CD4-positive, alpha-beta T cell treated with Interleukin-15 for 4 hours (primary cell): Measurements from ENCODE around the gene WDR54.
"Not testable (repeated sequence)": the region's sequence is repeated elsewhere in the genome, so short reads cannot be mapped to it uniquely, and the experiment has no call there.

Experiments used
- DNase-seq: peaks from one replicate; pipeline ENCODE4 v3.0.0-alpha.2; 2020; ENCODE audit warnings: low spot score

The WDR54 gene

DNA sequence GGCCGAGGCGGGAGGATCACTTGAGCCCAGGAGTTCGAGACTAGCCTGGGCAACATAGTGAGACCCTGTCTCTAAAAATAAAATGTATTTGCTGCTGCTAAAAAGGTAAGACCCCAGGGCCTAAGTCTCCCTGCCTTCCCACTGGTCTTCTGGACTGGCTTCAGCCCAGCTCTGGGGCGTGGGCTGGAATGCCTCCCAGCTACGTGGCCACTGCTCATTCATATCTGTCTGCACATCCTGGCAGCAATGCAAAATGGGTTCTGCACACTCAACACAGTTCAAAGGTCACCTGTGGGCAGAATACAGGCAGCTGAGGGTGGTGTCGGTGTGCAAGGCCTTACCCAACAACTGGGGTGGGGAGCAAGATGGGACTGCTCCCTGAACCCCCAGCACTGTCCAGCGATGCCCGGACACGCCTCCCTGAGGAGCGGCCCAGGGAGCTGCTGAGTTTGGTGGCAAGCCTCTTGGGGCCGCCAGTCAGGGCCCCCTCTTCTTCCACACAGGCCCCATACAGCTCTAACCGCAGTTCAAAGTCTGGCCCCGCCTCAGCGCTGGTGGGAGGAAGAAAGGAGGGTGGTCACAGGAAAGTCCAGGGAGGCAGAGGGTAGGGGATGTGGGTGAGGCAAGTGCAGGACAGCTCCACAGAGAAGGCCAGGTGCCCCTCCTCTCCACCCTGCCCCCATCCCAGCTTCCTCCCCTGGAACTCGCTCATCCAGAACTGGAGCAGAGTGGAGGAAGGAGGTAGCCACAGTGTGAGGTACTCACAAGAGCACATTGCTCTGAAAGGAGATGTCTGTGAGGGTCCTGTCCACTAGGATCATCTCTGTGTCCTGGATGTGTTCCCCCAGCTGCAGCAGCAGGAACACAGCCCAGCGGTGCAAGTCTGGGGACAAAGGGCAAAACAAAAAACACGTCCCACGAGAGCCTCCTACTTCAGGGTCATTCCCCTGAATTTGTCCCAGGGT, 8.2 kb downstream of the WDR54 start:
- no peak for DNase-seq

DNA sequence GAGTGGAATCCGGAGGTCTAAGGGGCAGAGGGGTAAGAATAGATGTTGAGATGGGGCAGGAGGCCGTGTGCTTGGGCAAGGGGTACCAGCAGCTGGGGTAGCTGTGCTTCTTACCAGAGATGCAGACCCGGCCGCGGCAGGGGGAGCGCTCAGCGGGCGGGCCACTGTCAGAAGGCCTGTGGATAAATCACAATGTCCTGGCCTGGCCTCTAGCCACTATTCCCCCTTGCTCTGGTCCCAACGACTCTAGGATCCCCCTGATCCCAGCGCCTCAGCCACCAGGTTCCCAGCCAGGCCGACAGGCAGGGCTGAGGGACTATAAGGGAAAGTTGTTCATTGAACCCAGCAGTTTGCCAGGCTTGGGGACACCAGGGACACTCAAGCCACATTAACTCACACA, 9.0 kb downstream of the WDR54 start:
- DNase-seq: no peak

DNA sequence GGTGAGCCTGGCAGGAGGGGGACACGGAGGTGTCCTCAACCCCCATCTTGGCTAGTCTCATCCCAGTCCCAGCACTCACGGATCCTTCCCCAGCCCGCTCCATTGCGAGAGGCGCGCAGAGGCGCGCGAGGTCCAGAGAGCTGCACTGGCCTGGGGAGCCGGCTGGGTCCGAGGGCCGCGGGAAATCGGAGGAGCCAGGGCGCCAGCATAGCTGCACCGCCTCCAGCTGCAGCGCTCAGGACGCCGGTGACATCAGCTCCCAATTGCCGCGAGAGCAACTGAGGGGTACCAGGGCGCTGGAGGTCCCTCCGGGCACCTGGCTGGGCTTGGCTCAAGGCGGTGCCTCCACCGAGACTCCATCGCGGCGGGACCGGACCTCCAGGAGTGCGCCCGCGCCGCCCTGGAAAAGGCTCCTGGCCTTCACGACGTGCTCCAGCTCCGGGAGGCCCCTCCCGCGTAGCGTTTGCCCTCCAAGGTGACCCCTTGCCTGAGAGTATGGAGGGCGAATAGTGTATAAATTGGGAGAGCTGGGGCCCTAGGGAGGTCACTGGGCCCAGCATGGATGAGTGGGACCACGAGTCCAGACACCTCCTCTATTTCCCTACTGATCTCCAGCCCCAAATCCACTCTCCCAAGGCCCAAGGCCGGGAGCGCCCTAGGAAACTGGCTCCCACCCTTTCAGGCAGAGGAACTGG, 14.7 kb downstream of the WDR54 start:
- no peak for DNase-seq

DNA sequence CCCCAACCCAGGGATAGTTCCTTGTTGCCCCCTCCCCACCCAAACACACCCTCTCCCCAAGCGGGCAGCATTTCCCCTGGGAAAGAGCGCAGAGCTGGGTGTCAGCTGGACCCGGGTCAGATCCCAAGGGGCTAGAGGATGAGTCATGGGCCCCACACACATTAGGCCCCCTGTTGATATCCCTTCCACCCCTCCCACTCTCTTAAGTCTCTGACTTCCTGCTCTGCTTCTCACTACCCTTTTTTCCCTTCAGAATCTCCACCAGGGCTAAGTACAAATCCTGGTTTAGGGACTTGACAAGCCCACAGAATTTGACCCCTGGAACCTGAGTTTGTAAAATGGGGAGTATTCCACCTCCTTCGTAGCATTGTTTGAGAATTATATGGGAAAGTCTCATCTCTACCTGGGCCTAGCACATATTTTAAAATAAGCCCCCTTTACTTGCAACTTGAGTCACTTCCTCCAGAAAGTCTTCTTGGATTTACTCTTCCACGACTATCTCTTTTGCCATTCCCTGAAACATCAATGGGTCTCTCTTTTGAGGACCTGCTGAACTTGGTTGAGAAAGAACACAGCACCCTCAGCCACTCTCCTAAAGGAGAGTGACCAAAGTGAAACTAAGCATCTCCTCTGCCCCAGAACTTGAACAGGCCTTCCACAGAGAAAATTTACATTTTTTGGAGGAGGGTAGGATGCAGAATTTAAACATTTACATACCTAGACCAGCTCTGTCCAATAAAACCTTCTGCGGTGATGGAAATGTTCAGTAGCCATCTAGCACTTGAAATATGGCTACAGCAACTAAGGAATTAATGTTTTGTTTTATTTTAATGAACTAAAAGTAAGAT, 15.5 kb downstream of the WDR54 start:
- no peak for DNase-seq

DNA sequence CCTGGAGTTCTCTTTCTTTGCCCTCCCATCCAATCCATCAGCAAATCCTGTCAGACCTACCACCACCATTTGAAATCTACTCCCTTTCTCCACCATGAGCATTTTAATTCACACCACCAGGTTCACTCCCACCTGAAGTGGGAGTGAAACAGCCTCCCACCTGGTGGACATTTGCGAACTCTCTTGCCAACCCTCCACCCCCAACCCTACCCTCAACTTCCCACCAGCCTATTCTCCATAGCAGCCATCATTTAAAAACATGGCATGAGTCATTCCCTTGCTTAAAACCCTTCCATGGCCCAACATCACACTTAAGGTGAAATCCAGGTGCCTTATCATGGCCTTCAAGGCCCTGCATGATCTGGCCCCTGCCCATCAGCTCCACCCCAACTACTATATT, 16.7 kb downstream of the WDR54 start:
- DNase-seq: no peak

DNA sequence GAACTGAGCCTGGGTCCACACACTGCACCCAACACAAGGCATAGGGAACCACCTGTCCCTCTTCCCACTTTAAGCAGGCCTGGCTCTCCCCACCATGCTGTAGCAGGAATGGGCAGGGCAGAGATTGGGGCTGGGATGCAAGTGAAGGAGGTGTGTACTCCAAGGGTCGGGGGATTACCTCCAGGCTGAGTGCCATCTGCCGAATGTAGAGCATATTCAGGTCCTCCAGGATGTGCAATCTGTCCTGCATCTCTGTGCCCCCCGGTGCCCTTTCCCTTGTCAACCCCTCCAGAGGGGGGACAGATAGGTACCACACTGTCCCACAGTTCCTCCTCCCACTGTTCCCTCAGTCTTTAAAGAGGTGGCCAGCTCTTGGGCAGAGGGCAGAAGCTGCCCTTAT, 17.8 kb downstream of the WDR54 start:
- DNase-seq: no peak

DNA sequence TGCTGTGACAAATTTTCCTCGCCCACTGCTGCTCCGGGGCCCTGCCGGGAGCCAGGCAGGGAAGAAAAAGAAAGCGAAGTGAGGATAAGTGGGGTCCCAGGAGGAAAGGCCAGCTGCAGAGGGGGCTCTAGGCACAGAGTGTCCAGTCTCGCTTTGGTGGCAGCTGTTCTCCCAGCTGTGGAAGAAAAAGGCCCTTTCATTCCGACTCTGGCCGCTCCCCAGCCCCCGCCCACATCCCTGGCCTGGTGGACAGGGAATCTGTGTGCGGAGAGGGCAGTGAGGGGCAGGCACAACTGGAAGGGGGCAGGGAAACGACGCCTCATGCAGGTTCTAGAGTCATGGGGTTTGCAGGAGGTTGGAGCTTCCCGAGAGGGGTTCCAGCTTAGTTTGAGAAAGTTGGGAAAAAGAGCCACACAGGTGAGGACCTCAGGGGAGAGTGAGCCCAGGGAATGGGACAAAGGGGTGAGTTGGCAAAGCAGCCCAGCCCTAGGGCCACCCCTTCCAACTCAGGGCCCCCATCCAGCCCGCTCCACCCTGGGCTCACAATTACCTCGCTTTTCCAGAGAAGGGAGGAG, 18.4 kb downstream of the WDR54 start:
- no peak for DNase-seq

DNA sequence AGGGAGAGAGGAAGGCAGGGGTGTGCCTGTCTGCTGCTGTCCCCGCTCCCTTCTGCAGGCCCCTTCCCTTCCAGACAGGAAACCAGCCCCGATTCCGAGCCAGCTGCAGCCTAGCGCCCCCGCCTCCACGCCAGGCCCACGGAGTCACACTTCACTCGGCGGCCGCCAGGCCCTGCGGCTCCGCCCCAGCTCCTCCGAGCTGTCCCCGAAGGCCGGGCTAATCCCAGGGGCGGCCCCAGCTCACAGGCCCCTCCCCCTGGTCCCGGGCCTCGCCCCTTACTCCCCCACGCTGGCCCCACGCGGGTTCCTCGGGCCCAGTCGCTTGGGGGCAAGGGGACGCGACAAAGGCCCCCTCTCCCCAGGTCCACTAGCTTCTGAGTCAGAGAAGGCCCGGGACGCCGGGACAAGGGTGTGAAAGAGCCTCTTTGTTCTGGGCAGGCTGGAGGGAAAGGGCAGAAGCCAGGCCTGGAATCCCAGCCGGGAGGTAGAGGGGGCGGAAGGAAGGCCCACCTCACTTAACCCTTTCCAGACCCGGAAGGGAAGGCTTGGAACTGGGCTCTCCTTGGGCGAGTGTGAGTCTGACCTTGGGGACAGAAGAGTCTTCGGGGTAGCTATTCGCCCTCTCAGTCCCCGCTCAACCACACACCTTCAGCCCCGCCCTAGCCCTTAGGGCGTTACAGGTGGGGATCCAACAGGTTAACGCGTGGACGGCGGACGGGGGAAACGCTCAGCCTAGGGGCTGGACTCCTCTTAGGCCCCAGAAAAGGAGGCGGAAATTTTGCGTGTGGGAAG, 19.0 kb downstream of the WDR54 start:
- DNase-seq: peak; percentile 16

DNA sequence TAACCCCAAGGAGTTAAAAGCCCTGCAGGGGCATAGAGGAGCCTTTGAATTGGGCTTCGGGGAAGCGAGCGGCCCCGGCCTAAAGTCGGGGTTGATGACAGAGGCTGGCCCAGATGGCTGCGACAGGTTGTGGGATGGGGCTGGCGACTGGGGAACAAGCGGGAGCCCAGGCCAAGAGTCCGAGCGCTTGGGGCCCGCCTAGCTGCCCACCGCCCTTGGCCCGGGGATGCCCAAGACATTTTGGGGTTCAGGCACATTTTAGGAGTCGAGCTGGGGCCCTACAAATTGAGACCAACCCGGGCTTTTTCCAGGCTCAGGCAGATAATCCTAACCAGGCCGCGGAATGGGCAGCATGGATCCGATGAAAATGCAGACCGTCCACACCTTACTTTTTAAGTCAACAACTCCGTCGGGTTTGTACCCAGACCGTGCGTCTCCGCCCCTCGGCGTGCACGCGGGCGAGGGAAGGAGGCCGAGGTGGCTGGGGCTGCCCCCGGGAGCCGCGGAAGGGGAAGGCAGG, 19.7 kb downstream of the WDR54 start:
- DNase-seq: no peak

DNA sequence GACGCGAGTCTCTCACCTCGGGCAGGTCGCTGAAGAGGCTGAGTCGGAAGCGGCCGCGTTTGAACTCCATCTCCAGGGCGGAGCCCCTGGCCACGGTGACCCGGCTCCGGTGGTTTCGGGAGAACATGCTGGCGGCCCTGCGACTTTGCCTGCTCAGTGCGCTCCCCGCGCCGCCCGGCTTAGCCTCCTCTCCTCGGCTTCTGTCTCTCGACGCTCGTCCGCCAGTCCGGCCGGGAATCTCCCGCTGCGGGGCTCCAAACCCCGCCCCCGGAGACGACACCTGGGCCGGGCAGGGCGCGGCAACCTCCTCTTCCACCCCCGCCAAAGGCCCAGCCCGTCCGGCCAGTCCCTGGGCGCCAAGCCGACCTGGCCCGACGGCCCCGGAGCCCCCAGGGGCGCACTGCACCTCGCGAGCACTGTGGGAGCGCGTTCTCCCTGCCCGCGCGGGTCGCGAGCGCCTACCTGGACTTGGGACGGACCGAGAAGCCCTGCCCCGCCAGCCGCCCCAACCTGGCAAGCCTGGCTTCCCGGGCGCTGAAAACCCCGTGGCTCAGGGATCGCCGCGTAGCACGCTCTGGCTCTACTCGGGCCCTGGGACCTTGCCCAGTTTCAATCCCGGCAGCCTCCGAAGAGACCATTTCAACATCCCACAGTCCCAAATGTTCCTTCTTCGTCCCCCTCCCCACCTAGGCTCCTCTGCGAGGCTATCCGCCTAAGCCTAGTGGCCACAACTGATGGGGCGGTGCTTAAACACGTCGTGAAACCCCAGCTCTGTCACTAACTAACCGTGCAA, 20.4 kb downstream of the WDR54 start, which contains the start of gene RTKN:
Gene RTKN, minus strand, starts transcription at position 248 of the 793 bp plus-strand sequence. Its CDS starts 121 bp downstream, at position 127.
- peak; percentile 14 for DNase-seq

DNA sequence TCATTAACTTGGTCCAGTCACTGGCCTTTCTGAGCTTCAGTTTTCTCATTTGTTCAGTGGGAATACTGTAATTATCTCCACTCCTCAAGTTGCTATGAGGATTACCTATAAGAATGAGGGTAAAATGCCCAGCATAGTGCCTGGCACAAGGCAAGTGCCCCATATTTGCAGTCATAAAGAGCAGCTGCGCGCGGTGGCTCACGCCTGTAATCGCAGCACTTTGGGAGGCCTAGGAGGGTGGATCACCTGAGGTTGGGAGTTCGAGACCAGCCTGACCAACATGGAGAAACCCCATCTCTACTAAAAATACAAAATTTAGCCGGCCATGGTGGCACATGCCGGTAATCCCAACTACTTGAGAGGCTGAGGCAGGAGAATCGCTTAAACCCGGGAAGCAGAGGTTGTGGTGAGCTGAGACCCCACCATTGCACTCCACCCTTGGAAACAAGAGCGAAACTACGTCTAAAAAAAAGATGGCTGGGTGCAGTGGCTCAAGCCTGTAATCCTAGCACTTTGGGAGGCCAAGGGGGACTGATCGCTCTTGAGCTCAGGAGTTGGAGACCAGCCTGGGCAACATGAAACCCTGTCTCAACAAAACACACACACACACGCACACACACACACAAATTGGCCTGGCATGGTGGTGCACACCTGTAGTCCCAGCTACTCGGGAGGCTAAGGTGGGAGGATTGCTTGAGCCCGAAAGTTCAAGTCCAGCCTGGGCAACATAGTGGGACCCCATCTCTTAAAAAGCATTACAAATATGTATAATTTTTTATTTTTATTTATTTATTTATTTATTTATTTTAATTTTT, 21.2 kb downstream of the WDR54 start:
- not testable (repeated sequence) for DNase-seq

DNA sequence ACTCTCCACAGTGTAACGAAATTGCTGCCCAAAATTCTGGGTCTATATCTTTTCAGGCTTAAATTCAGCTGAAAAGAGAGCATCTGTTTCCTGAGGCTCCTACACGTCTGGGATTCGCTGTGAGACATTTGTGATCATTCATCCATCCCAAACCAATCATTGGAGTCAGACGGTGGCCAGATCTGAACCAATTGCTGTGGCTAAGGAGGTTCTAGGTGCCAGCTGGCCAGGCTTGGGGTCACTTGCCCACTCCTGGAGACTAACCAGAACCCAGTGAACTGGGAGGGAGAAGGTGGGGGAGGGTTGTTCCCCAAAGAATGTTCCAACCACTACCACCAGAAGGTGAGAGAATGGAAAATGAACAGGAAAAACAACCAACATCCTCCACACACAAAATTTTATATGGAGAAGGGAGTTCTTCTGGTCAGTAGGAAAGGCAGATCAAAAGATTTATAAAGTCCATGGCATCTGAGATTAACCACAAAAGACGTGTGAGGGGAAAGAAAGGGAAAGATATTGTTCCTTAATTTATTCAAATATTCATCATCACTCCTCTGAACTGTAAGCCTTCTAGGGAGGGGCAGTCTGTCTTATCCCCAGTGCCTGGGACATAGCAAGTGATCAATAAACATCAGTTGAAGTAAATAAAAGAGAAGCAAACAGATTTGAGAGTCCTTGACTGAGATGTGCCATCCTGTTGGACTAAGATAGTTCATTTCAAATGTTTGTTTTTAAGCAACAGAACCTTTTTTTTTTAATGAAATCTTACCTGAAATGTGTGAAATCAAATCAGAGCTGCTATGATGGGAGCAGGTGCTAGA, 23.2 kb downstream of the WDR54 start:
- no peak for DNase-seq

DNA sequence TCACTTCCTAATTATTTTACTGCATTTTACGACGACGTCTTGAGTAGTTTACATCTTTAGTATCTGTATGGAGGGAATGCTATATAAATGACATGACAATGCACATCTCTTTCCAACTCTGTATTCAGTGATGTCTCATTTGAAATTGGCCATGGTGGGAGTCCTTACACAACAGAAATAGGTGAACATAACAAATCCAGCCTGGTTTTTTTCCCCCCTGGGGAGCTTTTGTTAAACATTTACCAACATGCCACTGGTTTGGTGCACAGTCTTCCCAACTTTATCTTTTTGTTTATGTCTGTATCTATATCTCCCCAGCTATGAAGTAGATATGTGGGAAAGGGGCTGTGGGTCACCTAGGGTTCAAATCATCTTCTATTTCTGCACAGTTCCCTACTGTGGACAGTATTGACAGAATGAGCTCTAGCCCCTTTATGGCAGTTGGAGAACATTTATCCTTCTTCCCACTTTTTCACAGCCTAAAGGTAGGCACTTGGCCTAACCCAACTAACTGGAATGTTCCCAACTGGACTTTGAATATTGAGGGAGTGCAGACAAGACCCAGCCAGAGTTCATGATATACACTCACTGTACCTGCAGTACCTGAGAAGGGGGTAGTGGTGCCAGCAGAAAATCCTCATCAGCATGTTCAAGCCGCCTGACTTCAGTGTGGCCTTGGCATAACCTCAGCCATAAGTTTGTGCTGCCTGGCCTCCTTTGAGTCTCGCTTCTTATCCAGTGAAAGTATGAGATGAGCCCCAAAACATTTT, 25.9 kb downstream of the WDR54 start:
- DNase-seq: no peak

DNA sequence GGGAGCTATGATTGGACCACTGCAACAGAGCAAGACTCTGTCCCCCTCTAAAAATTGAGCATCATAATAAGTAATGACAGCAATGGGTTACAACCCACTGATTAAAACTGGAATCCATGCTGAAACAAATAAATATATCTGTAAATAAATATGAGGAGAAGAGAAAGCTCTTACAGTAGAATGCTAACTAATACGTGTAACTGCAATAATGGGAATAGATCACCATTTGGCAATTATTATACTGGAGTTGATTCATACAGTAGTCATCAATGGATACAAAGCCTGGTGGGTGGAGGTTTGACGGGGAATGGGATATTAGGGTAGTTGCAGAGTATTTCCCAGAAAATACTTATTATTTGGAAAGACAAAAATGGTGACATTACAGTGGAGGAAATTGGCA, 27.2 kb downstream of the WDR54 start:
- no peak for DNase-seq

DNA sequence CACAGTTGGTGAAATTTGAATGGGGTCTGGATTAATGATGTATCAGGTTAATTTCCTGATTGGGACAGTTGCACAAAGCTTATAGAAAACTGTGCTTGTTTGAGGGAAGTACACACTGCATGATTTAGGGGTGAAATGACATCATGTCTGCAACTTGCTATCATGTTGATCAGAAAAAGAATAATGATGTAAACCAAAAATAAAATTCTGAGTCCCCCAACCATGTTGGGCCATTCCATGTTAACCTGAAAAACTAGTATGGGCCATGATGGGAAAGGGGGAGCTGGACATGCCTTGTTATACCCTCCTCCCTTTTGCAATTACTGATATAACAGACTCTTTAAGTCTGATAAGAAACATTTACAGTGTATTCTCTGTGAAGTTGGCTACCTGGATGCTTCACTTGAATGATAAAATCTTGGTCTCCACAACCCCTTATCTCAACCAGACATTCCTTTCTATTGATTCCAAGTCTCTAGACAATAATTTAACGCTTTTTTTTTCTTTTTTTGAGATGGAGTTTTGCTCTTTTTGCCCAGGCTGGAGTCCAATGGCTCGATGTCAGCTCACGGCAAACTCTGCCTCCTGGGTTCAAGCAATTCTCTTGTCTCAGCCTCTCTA, 29.1 kb downstream of the WDR54 start:
- no peak for DNase-seq

DNA sequence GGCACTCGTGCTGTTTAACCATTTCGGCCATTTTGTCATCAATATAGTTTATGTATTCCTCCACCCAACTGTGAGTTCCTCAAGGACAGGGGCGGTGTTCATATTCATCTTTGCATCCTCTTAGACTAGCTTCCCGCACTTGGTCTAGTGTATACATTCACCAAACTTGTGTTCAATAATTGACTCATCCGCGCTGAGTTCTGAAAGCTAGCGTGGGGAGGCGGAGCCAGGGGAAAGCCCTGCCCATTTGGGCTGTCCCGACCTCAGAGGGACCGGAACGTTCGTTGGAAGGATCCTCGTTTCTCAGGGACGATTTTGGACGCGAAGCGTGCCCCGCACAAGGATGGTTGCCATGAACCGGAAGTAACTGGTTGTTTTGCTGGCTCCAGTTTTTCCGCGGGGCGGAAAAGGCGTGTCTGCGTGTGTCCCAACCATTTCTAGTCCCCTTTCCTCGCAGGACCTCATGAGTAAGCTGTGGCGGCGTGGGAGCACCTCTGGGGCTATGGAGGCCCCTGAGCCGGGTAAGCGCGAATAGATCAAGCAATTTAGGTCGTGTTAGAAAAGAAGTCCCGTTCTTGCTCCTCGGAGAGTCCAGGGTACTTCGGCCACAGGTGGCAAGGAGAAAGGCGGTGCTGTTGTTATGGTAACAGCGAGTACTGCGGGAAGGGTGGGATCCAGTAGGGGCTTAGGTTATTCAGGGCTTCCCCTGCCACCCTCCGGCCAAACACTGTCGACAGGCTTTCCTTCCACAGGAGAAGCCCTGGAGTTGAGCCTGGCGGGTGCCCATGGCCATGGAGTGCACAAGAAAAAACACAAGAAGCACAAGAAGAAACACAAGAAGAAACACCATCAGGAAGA, 33.4 kb downstream of the WDR54 start, which contains the start of gene INO80B:
Gene INO80B, plus strand, starts transcription at position 434 of the 858 bp plus-strand sequence. Its CDS starts 30 bp downstream, at position 464.
- peak; percentile 99 for DNase-seq
